Glutamatergic neuron (in vitro differentiated cells): ENCODE data around the gene LDLRAD3. TPM values are rescaled to one million over a fixed set of nuclear protein-coding genes. Genes with fewer than 3 reads are reported as not detected.

Experiments used
- DNase-seq: peaks from one replicate; pipeline ENCODE4 v3.0.0; 2022
- H3K27ac Mint-ChIP-seq: one replicate; pipeline ENCODE4 v1.8.0; 2020; ENCODE audit warnings: mild to moderate bottlenecking, mixed read lengths, inconsistent platforms; ENCODE audit not compliant: unreplicated experiment
- H3K27me3 Mint-ChIP-seq: one replicate; pipeline ENCODE4 v1.8.0; 2020; ENCODE audit warnings: mild to moderate bottlenecking, moderate library complexity, mixed read lengths, inconsistent platforms; ENCODE audit not compliant: unreplicated experiment
- H3K36me3 Mint-ChIP-seq: one replicate; pipeline ENCODE4 v1.8.0; 2020; ENCODE audit warnings: mild to moderate bottlenecking, mixed read lengths, inconsistent platforms; ENCODE audit not compliant: unreplicated experiment
- H3K4me1 Mint-ChIP-seq: one replicate; pipeline ENCODE4 v1.8.0; 2020; ENCODE audit warnings: mild to moderate bottlenecking, low read depth, mixed read lengths, inconsistent platforms; ENCODE audit not compliant: unreplicated experiment
- H3K4me3 Mint-ChIP-seq: one replicate; pipeline ENCODE4 v1.8.0; 2020; ENCODE audit warnings: mild to moderate bottlenecking, mixed read lengths, inconsistent platforms; ENCODE audit not compliant: unreplicated experiment
- H3K9me3 Mint-ChIP-seq: one replicate; pipeline ENCODE4 v1.8.0; 2020; ENCODE audit warnings: mild to moderate bottlenecking, moderate library complexity, mixed read lengths, inconsistent platforms; ENCODE audit not compliant: unreplicated experiment
- total RNA-seq: library from RNA; stranded (reverse); fragmentation: NEBNext Ultra II Directional; extraction: Animal tissue kit (Norgen Biotek cat#: 25700); gene quantifications from one replicate; pipeline ENCODE4 v1.2.1, GENCODE V29; 2021; ENCODE audit not compliant: unreplicated experiment
- TF ChIP-seq, protein P1 (sequence below): fragments of 200-600 bp; sonication (generic); IDR thresholded peaks from one replicate; pipeline ENCODE4 v1.5.0; 2021; ENCODE audit not compliant: partially characterized antibody, unreplicated experiment

LDLRAD3 gene
- total RNA-seq, 1 donor from 2014 or later = 59.9 TPM

DNA sequence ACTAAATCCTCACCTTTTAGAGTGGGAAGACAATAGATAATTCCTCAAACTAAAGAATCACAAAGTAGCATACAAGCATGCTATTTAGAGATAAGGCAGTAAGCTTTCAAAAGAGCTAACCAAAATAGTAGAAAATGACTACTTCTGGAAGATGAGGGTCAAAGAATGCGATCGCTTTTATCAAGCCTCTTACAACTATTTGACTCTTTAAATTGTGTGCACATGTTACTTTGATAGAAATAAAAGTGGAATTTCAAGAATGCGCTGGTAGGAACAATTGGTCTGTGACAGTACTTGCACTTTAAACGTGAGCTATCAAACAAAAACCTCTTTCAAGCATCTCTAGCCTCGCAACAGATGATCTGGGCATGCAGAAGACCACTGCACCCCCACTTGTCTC lies 248.1 kb downstream of the LDLRAD3 start:
- no peak for DNase-seq
- Mint-ChIP-seq H3K4me1 (peaks cover 20% of the 10 kb centered on the region), H3K4me3 (no peak overlapping the region)

DNA sequence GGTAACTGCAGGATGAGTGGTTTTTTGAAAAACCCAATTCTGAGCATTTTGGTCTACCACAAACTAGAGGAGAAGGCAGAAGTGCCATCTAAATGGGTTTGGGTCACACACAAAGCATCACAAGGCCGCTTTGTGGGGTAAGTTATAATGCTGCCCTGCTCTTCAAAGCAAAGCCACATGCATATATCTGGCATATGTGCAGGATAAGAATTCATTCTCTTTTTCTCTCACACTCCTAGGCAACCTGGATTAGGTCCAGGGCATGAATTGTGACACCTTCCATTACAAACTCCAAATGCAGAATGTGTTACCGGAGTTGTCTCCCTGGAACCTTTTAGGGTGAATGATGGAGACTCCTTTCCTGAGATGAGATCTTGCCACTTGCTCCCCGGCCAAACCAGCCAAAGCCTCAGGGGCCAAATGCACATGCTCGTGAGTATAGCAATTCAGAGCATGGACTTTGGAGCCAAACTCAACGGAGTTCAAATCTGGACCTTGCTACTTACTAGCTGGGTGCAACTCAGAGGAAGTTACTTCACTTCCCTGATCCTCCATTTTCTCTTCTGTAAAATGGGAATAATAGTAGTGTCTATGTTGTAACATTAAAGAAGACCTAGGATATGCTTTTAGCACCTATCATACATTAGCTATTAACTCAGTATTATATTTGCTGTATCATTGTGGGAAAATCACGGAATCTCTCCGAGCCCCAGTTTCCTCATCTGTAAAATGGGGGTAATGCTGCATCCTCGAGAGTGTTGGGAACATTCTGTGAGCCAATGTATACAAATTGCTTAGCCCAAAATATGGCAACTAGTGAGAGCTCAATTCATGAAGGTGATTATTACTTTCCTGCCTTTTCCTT lies 248.8 kb downstream of the LDLRAD3 start:
- peaks cover 7% of the 10 kb centered on the region for H3K27me3 Mint-ChIP-seq
- peaks cover 4% of the 10 kb centered on the region for H3K36me3 Mint-ChIP-seq
- H3K4me1 Mint-ChIP-seq = peaks cover 19% of the 10 kb centered on the region
- TF ChIP-seq, protein P1, sequence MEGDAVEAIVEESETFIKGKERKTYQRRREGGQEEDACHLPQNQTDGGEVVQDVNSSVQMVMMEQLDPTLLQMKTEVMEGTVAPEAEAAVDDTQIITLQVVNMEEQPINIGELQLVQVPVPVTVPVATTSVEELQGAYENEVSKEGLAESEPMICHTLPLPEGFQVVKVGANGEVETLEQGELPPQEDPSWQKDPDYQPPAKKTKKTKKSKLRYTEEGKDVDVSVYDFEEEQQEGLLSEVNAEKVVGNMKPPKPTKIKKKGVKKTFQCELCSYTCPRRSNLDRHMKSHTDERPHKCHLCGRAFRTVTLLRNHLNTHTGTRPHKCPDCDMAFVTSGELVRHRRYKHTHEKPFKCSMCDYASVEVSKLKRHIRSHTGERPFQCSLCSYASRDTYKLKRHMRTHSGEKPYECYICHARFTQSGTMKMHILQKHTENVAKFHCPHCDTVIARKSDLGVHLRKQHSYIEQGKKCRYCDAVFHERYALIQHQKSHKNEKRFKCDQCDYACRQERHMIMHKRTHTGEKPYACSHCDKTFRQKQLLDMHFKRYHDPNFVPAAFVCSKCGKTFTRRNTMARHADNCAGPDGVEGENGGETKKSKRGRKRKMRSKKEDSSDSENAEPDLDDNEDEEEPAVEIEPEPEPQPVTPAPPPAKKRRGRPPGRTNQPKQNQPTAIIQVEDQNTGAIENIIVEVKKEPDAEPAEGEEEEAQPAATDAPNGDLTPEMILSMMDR = no peak
- no peaks in the 10 kb centered on the region for H3K9me3 Mint-ChIP-seq
- H3K4me3 Mint-ChIP-seq = no peak overlapping the region
- H3K27ac Mint-ChIP-seq = no peak overlapping the region
- DNase-seq = no peak

More for the DNA sequence above, 248.1 kb downstream of the LDLRAD3 start:
- TF ChIP-seq, protein P1 = no peak
- H3K36me3 Mint-ChIP-seq = peaks cover 4% of the 10 kb centered on the region
- H3K9me3 Mint-ChIP-seq = no peaks in the 10 kb centered on the region
- H3K27me3 Mint-ChIP-seq = peaks cover 7% of the 10 kb centered on the region
- no peak overlapping the region for H3K27ac Mint-ChIP-seq

DNA sequence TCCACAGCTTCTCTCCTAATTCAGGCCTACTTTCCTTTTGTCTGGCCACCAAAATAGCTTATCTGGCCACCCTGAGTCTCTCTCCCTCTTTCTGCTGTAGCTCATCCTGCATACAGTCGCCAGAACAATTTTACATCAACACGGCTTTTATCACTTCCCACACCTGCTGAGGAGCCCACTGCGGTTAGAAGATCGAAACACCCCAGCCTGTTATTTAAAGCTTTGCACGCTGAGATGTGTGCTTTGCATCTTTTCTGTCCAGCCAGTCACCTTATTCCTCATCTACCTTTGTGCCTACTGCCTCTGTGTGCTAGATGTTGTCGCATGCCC lies 249.4 kb downstream of the LDLRAD3 start:
- peaks cover 4% of the 10 kb centered on the region for H3K36me3 Mint-ChIP-seq
- TF ChIP-seq, protein P1 = no peak
- peaks cover 19% of the 10 kb centered on the region for H3K4me1 Mint-ChIP-seq
- no peak overlapping the region for H3K27ac Mint-ChIP-seq
- H3K27me3 Mint-ChIP-seq = peaks cover 7% of the 10 kb centered on the region
- no peak overlapping the region for H3K4me3 Mint-ChIP-seq
- no peak for DNase-seq
- H3K9me3 Mint-ChIP-seq = no peaks in the 10 kb centered on the region

DNA sequence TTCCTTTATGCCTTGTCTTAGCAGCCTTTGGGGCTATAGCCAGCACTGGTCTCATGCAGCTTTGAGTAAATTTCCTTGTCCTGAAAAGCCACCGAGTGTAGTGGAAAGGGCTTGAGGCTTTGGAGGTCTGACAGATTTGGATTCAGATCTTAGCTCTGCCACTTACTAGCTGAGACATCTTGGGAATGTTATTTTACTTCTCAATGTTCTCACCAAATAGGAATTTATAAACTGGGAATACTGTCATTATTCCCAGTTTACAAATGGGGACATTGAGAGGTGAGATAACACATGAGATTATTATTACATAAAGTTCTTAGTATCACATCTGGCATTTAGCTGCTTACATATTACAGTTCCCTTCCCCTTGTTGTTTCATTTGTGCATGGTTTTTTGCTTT lies 249.9 kb downstream of the LDLRAD3 start:
- Mint-ChIP-seq H3K4me1 (peaks cover 19% of the 10 kb centered on the region), H3K9me3 (no peaks in the 10 kb centered on the region), H3K27me3 (peaks cover 7% of the 10 kb centered on the region), H3K36me3 (peaks cover 4% of the 10 kb centered on the region), H3K4me3 (no peak overlapping the region), H3K27ac (no peak overlapping the region)
- DNase-seq = no peak
- TF ChIP-seq, protein P1 = no peak

DNA sequence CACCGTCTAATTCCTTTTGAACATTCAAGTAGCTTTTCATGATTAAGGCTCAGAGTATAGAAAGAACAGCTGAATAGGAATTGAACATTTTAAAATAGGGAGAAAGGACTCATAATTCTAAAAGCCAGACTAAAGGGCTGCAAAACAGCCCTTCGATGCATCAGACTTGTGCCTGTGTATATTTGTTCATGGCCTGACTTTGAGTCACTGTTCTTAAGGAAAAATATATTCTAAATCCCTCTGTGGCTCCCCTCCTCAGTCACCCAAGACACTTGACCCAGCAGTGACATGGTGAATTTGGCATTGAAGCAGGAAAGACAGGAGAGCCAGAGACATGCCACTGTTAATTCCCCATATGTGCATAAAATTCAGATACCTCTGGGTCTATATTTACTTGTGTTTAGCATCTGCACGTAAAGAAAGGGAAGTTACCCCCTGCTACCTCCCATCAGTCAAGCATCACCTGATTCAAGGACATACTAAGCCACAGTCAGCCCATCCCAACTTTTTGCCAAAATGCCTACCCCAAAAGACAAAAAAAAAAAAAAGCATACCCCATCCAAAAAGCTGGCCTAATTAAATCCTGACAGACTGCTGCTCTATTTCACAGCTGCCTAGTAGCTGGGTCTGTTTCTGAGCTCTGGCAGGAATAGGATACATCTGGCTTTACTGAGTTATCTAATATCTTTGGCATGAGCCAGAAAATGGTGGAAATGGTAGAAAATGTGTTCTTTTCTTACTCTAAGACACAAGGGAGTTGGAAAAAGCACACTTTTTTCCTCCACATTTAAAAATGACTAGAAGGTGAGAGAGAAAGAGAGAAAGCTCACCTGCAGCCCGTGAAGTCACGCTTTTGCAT lies 251.9 kb downstream of the LDLRAD3 start:
- no peak for DNase-seq
- H3K4me1 Mint-ChIP-seq = peaks cover 19% of the 10 kb centered on the region
- TF ChIP-seq, protein P1 = no peak
- peaks cover 3% of the 10 kb centered on the region for H3K9me3 Mint-ChIP-seq
- no peak overlapping the region for H3K27ac Mint-ChIP-seq
- peaks cover 9% of the 10 kb centered on the region for H3K27me3 Mint-ChIP-seq
- no peak overlapping the region for H3K4me3 Mint-ChIP-seq
- peaks cover 6% of the 10 kb centered on the region for H3K36me3 Mint-ChIP-seq
